WERI-Rb-1 (cell line): Measurements from ENCODE around the gene RPS17.

Experiments
- DNase-seq: peaks from one replicate; pipeline ENCODE4 v3.0.0-alpha.2; 2020
- H3K27ac ChIP-seq: fragments of 250-450 bp; sonication (Bioruptor Pico); 2 replicates; pipeline ENCODE4 v1.5.1; 2020; ENCODE audit warnings: mild to moderate bottlenecking, moderate library complexity
- H3K27me3 ChIP-seq: fragments of 250-450 bp; sonication (Bioruptor Pico); 2 replicates; pipeline ENCODE4 v1.5.1; 2021; ENCODE audit warnings: mild to moderate bottlenecking, low read depth, moderate library complexity; ENCODE audit not compliant: insufficient read depth, severe bottlenecking
- H3K36me3 ChIP-seq: fragments of 250-450 bp; sonication (Bioruptor Pico); 2 replicates; pipeline ENCODE4 v1.5.1; 2020; ENCODE audit warnings: mild to moderate bottlenecking, moderate library complexity
- H3K4me3 ChIP-seq: 2 replicates; pipeline ENCODE4 v1.5.1; 2011; ENCODE audit warnings: low read depth, mild to moderate bottlenecking, control low read depth, low read length
- H3K9me3 ChIP-seq: fragments of 250-450 bp; sonication (Bioruptor Pico); 2 replicates; pipeline ENCODE4 v1.5.1; 2021; ENCODE audit warnings: mild to moderate bottlenecking, moderate library complexity; ENCODE audit not compliant: severe bottlenecking
- TF ChIP-seq, protein P1 (sequence below): IDR thresholded peaks from 2 replicates; pipeline ENCODE4 v1.5.1; 2011; ENCODE audit warnings: low read depth, mild to moderate bottlenecking, control low read depth, inconsistent platforms, low read length

RPS17 gene

DNA sequence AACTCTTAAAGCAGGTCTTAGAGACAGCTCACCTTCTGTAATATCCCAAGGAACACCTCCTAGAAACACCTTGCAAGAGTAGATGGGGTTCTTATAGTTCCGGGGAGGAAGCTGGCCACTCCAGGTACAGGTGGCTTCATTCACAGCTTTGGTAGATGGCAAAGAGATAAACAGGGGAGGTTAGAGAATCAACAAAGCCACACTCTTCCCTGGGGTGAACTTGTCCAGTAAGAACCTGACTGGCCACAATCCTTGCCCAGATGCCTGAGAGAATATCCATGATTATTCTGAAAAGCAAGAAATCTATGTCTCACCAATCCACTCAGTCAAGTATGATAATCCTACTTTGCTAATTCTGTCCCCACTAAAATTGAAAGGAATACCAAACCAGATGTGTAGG lies 13.6 kb upstream of the RPS17 start:
- DNase-seq, result no peak
- Histone ChIP-seq H3K36me3 (peaks cover 8% of the 10 kb centered on the region), H3K4me3 (no peak overlapping the region), H3K27ac (no peak overlapping the region), H3K27me3 (no peaks in the 10 kb centered on the region), H3K9me3 (no peaks in the 10 kb centered on the region)
- TF ChIP-seq, protein P1, sequence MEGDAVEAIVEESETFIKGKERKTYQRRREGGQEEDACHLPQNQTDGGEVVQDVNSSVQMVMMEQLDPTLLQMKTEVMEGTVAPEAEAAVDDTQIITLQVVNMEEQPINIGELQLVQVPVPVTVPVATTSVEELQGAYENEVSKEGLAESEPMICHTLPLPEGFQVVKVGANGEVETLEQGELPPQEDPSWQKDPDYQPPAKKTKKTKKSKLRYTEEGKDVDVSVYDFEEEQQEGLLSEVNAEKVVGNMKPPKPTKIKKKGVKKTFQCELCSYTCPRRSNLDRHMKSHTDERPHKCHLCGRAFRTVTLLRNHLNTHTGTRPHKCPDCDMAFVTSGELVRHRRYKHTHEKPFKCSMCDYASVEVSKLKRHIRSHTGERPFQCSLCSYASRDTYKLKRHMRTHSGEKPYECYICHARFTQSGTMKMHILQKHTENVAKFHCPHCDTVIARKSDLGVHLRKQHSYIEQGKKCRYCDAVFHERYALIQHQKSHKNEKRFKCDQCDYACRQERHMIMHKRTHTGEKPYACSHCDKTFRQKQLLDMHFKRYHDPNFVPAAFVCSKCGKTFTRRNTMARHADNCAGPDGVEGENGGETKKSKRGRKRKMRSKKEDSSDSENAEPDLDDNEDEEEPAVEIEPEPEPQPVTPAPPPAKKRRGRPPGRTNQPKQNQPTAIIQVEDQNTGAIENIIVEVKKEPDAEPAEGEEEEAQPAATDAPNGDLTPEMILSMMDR, result no peak

DNA sequence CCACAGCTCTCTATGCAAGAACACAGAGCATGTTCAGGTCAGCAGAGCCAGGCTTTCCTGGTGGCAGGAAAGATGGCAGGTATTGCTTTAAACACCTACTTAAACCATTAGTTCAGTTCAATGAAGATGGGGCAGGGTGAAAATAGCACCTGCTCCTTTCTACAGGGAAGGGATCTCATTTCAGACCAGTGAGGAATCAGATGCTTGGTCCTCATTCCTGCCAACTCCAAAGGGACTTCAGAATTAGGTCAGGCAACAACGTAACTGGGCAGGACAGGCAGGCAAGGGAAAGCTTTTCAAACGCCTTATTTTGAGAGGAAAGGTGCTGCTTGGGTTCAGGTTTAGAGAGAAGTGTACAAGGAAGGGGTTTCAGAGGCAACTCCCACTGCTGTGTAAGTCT lies 12.6 kb upstream of the RPS17 start:
- H3K4me3 ChIP-seq, result no peak overlapping the region
- TF ChIP-seq, protein P1, result no peak

DNA sequence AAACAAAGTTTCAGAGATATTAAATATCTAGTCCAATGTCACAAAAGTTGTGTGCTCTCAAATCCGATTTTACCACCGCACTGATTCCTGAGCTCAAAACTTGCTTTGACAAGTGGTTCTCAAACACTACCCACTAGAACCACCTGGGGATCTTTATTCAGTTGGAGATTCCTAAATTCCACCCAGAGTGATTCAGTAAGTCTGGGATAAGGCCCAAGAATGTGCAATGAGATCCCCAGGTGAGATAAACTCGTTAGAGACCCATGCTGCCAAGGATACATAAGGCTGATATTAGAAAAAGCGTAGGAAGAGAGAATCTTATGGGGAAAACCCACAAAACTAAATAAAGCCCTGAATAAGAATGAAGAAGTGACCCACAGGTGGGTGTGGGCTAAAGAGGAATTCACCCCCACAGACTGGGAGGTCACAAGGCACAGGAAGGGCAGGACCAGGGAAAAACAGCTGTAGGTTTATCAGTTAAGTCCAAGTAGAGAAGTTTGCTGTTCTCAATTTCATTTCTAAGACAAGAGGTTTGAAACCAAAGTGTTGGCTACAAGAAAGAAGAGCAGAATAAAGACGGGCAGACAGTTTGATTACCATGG lies 11.5 kb upstream of the RPS17 start:
- Histone ChIP-seq H3K9me3 (no peaks in the 10 kb centered on the region), H3K36me3 (peaks cover 13% of the 10 kb centered on the region), H3K27ac (no peak overlapping the region), H3K27me3 (no peaks in the 10 kb centered on the region), H3K4me3 (no peak overlapping the region)
- TF ChIP-seq, protein P1, result no peak
- no peak for DNase-seq

More for the DNA sequence above, 12.6 kb upstream of the RPS17 start:
- no peak for DNase-seq
- Histone ChIP-seq H3K27ac (no peak overlapping the region), H3K9me3 (no peaks in the 10 kb centered on the region), H3K36me3 (peaks cover 13% of the 10 kb centered on the region), H3K27me3 (no peaks in the 10 kb centered on the region)

DNA sequence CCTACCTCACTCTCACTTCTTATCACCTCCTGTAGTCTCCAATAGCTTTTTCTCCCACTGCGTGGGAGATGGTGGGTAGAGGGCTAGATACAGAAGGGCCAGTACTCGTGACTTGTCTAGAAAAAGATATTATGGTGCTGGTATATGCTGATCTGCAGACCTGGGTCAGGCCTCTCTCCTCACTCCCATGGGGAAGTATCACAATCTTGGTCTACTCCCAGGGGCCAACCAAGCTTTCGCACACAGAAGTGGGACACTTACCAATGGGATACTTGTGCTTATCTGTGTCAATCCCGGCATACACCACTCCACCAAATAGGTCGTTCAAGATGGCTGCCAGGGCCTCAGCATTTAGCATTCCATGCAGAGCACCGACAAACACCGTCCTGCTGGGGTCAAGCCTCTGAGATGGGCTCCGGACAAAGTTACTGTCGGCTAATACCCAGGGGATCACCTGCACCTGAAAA lies 9.0 kb upstream of the RPS17 start:
- no peaks in the 10 kb centered on the region for H3K27me3 ChIP-seq
- H3K9me3 ChIP-seq, result no peaks in the 10 kb centered on the region
- TF ChIP-seq, protein P1, result no peak
- H3K27ac ChIP-seq, result no peak overlapping the region
- H3K36me3 ChIP-seq, result peaks cover 10% of the 10 kb centered on the region
- DNase-seq, result no peak
- H3K4me3 ChIP-seq, result no peak overlapping the region

DNA sequence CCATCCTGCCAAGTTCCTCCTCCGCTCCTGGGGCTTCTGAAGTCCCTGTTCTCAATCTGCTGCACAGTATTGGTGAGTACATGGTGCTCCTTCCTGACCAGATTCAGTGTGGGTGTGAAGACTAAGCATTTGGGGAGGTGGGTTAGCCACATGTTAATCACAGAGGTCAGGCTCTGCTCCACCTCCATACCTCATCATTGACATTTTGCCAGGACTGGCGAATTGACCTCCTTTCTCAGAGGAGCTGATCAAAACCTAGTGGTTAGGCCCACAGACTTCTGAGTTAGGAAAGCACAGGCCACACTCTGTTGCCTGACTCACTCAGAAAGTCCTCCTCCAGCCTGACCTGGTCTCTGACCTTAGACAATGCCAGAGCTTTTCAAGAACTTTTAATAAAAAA lies 8.4 kb upstream of the RPS17 start:
- Histone ChIP-seq H3K36me3 (peaks cover 10% of the 10 kb centered on the region), H3K27ac (no peak overlapping the region), H3K27me3 (no peaks in the 10 kb centered on the region), H3K4me3 (no peak overlapping the region), H3K9me3 (no peaks in the 10 kb centered on the region)
- TF ChIP-seq, protein P1, result no peak
- DNase-seq, result no peak

DNA sequence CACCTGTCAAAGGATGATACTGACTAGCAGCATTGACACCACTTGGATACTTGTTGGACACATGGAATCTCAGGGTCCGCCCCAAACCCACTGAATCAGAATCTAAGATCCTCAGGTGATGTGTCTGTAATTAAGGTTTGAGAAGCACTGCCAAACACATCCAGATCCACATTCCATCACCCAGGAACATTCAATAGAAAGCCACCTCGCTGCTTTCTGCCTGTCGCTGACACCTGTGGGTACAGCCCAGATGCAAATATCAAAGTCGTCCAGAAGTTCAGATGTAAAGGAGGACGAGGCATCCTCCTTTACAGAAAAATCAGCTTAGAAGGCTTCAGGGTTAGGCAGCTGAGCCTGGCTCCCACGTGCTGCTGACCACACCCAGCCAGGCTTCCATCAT lies 5.2 kb upstream of the RPS17 start:
- TF ChIP-seq, protein P1, result no peak

More for the DNA sequence above, 5.2 kb upstream of the RPS17 start:
- H3K9me3 ChIP-seq, result no peaks in the 10 kb centered on the region
- H3K27me3 ChIP-seq, result no peaks in the 10 kb centered on the region
- peaks cover 6% of the 10 kb centered on the region for H3K36me3 ChIP-seq
- no peak overlapping the region for H3K4me3 ChIP-seq
- no peak for DNase-seq
- H3K27ac ChIP-seq, result no peak overlapping the region
